ENCODE data around the gene UROS. TPM values are rescaled to one million over a fixed set of nuclear protein-coding genes. Genes with fewer than 3 reads are reported as not detected.
A peak's percentile ranks its signal among the peaks of the same experiment; 100 is the strongest.

UROS gene
- total RNA-seq, 4 donors from 2014 or later: 24.6 to 39.3 (median 32.4) TPM

DNA sequence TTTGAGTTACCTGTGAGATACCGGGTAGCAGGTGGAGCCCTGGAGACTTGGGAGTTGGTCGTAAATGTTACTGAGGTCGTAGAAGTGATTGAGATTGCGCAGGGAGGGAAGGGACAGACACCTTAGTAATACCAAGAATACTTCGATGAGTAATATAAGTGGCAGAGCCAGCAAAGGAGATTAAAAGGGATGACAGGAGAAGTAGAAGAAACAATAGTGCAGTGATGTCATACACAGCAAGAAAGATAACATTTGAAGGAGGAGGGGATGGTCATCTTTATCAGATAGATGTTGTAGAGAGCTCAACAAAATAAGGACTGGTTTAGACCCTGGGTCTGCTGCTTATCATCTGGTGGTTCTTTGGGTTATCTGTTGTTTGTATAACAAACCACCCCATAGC, 5.3 kb upstream of the UROS start:
- Histone ChIP-seq H3K4me1 (peaks cover 10 to 25% (median 18%) of the 10 kb centered on the region in 4 donors), H3K27me3 (no peaks in the 10 kb centered on the region), H3K4me3 (no peak overlapping the region), H3K36me3 (peaks cover 0 to 54% (median 22%) of the 10 kb centered on the region in 4 donors), H3K27ac (no peak overlapping the region), H3K9me3 (no peaks in the 10 kb centered on the region)
- intact Hi-C loops (cut with DNase I; ENCODE audit: low total_unique reads): no loop called here
- in situ Hi-C loops (cut with MboI; ENCODE audit: low pct_ligation_motif_present in 1 of 4, low pct_unique_long_range_greater_than_20kb in 1 of 4, low sequenced_read_pairs in 3 of 4): no loop called here
- no peak for DNase-seq
- TF ChIP-seq POLR2A (IDR thresholded peaks at IDR 0.05) (no peak), EP300 (IDR thresholded peaks at IDR 0.05; ENCODE audit: low read depth) (no peak), POLR2AphosphoS5 (IDR thresholded peaks at IDR 0.05) (no peak)
- TF ChIP-seq, protein P1, sequence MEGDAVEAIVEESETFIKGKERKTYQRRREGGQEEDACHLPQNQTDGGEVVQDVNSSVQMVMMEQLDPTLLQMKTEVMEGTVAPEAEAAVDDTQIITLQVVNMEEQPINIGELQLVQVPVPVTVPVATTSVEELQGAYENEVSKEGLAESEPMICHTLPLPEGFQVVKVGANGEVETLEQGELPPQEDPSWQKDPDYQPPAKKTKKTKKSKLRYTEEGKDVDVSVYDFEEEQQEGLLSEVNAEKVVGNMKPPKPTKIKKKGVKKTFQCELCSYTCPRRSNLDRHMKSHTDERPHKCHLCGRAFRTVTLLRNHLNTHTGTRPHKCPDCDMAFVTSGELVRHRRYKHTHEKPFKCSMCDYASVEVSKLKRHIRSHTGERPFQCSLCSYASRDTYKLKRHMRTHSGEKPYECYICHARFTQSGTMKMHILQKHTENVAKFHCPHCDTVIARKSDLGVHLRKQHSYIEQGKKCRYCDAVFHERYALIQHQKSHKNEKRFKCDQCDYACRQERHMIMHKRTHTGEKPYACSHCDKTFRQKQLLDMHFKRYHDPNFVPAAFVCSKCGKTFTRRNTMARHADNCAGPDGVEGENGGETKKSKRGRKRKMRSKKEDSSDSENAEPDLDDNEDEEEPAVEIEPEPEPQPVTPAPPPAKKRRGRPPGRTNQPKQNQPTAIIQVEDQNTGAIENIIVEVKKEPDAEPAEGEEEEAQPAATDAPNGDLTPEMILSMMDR (IDR thresholded peaks at IDR 0.05): no peak
- 75% methylated on average over 5 of the region's 5 CpGs for WGBS, 2 donors (ENCODE audit: low coverage in 1 of 2)

DNA sequence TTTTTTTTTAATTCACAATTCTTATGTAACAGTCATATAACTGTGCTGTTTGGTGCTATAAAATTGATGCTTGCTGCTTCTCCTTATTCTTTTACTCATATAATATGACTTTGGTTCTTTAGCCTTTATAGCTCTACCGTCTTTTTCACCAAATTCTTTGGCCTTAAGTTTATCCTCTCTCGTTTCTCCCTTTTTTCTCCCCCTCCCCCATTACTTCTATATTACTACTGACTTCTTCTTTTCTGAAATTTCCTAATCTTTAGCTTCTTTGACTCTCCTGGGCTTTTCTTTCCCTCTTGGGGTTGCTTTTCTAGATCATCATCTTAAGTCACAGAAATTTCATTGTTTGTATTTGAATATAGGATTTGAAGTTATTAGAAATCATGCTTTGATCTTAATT, 4.1 kb upstream of the UROS start:
- Histone ChIP-seq H3K4me3 (no peak overlapping the region), H3K9me3 (no peaks in the 10 kb centered on the region), H3K36me3 (peaks cover 0 to 42% (median 18%) of the 10 kb centered on the region in 4 donors), H3K27ac (no peak overlapping the region), H3K27me3 (no peaks in the 10 kb centered on the region), H3K4me1 (peaks cover 12 to 30% (median 23%) of the 10 kb centered on the region in 4 donors)
- DNase-seq: no peak
- in situ Hi-C loops (cut with MboI; ENCODE audit: low pct_ligation_motif_present in 1 of 4, low pct_unique_long_range_greater_than_20kb in 1 of 4, low sequenced_read_pairs in 3 of 4) (no loop called here), intact Hi-C loops (cut with DNase I; ENCODE audit: low total_unique reads) (no loop called here)
- 85 to 93% methylated on average over 2 of the region's 2 CpGs for WGBS, 2 donors (ENCODE audit: low coverage in 1 of 2)
- TF ChIP-seq POLR2A (IDR thresholded peaks at IDR 0.05) (no peak), EP300 (IDR thresholded peaks at IDR 0.05; ENCODE audit: low read depth) (no peak)

- peaks cover 17 to 38% (median 31%) of the 10 kb centered on the region in 4 donors for H3K4me1 ChIP-seq
- no peak for TF ChIP-seq POLR2AphosphoS5 (IDR thresholded peaks at IDR 0.05)
- TF ChIP-seq, protein P1 (IDR thresholded peaks at IDR 0.05): no peak
- TF ChIP-seq POLR2A (IDR thresholded peaks at IDR 0.05): no peak
- TF ChIP-seq EP300 (IDR thresholded peaks at IDR 0.05; ENCODE audit: low read depth): no peak
- intact Hi-C loops (cut with DNase I; ENCODE audit: low total_unique reads): no loop called here
- in situ Hi-C loops (cut with MboI; ENCODE audit: low pct_ligation_motif_present in 1 of 4, low pct_unique_long_range_greater_than_20kb in 1 of 4, low sequenced_read_pairs in 3 of 4): no loop called here
- peaks cover 0 to 31% (median 11%) of the 10 kb centered on the region in 4 donors for H3K36me3 ChIP-seq
- no peaks in the 10 kb centered on the region for H3K27me3 ChIP-seq
- no peaks in the 10 kb centered on the region for H3K9me3 ChIP-seq
- 73 to 83% methylated on average over 1 of the region's 1 CpG for WGBS, 2 donors (ENCODE audit: low coverage in 1 of 2)
- no peak overlapping the region for H3K27ac ChIP-seq
- no peak for DNase-seq
- H3K4me3 ChIP-seq: peak overlapping the region in 2 of 4 donors; percentile 92
Measured at GRCh38 chr10:125824736-125825135, 1.7 kb upstream of the UROS start.

- no peak for DNase-seq
- H3K4me1 ChIP-seq: peaks cover 17 to 38% (median 31%) of the 10 kb centered on the region in 4 donors
- no peaks in the 10 kb centered on the region for H3K9me3 ChIP-seq
- 1 to 2% methylated on average over 9 to 20 of the region's 20 CpGs for WGBS, 2 donors (ENCODE audit: low coverage in 1 of 2)
- TF ChIP-seq POLR2AphosphoS5 (IDR thresholded peaks at IDR 0.05) (peak in 1 of 3 donors; percentile 1), POLR2A (IDR thresholded peaks at IDR 0.05) (no peak), EP300 (IDR thresholded peaks at IDR 0.05; ENCODE audit: low read depth) (no peak)
- TF ChIP-seq, protein P1 (IDR thresholded peaks at IDR 0.05): no peak
- peak overlapping the region; percentile 70 to 92 (median 90) for H3K4me3 ChIP-seq
- in situ Hi-C loops (cut with MboI; ENCODE audit: low pct_ligation_motif_present in 1 of 4, low pct_unique_long_range_greater_than_20kb in 1 of 4, low sequenced_read_pairs in 3 of 4) (no loop called here), intact Hi-C loops (cut with DNase I; ENCODE audit: low total_unique reads) (no loop called here)
- peak overlapping the region; percentile 87 to 92 (median 90) for H3K27ac ChIP-seq
- peaks cover 0 to 23% (median 9%) of the 10 kb centered on the region in 4 donors for H3K36me3 ChIP-seq
- H3K27me3 ChIP-seq: no peaks in the 10 kb centered on the region
Measured at GRCh38 chr10:125823663-125824251, 699 bp upstream of the UROS start.

All from transverse colon (tissue), 4 donors.